Measurements from ENCODE around the gene CSAD. TPM values are rescaled to one million over a fixed set of nuclear protein-coding genes. Genes with fewer than 3 reads are reported as not detected.

CSAD gene
- total and polyA plus RNA-seq, 8 donors: 33.1 to 109 (median 93.3) TPM

DNA sequence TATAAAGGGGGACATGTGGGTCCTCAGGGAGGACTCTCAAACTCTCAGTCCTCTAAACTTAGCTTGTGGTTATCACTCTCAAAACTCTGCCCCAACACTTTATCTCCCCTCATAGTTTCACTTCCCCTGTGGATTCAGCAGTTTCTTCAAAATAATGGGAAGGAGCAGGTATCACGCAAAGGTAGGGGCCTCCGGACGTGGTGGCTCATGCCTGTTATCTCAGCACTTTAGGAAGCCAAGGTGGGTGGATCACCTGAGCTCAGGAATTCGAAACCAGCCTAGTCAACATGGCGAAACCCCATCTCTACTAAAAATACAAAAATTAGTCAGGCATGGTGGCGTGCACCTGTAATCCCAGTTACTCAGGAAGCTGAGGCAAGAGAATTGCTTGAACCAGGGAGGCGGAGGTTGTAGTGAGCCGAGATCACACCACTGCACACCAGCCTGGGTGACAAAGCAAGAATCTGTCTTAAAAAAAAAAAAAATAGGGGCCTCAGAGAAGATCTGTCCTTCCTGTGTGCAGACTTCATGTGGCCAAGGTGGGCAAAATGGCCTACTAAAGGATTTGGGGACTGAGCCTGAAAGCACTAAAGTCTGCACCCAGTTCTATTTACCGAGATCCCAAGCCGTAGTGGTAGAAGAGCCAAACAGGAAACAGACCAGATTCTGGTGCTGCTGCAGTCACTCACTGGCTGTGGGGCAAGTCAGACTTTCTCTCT, 19.9 kb upstream of the CSAD start:
- no peak overlapping the region for H3K27ac ChIP-seq
- H3K9me3 ChIP-seq: no peaks in the 10 kb centered on the region
- H3K36me3 ChIP-seq: no peaks in the 10 kb centered on the region
- intact Hi-C loops (cut with DNase I): no loop called here
- peaks cover 8 to 31% of the 10 kb centered on the region in 2 donors for H3K4me1 ChIP-seq
- no peak for DNase-seq
- TF ChIP-seq, protein P1, sequence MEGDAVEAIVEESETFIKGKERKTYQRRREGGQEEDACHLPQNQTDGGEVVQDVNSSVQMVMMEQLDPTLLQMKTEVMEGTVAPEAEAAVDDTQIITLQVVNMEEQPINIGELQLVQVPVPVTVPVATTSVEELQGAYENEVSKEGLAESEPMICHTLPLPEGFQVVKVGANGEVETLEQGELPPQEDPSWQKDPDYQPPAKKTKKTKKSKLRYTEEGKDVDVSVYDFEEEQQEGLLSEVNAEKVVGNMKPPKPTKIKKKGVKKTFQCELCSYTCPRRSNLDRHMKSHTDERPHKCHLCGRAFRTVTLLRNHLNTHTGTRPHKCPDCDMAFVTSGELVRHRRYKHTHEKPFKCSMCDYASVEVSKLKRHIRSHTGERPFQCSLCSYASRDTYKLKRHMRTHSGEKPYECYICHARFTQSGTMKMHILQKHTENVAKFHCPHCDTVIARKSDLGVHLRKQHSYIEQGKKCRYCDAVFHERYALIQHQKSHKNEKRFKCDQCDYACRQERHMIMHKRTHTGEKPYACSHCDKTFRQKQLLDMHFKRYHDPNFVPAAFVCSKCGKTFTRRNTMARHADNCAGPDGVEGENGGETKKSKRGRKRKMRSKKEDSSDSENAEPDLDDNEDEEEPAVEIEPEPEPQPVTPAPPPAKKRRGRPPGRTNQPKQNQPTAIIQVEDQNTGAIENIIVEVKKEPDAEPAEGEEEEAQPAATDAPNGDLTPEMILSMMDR (IDR thresholded peaks at IDR 0.05): no peak
- peaks cover 0 to 10% of the 10 kb centered on the region in 2 donors for H3K27me3 ChIP-seq
- no peak for ATAC-seq
- no peak overlapping the region for H3K4me3 ChIP-seq

DNA sequence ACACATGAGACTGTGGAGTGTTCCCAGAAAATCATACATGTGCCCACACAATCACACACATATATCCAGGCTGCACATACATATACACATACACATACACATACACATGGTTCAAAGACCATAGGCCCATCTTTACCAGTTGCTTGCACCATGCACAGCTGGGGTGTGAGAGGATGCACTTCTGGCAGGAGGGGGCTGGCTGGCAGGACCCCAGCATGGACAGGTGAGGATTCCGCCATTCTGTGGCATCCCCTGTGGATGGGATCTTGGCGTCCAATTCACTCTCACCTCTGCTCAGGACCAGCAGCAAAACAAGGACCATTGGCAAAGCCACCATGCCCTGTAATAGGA, 19.4 kb upstream of the CSAD start:
- no peaks in the 10 kb centered on the region for H3K9me3 ChIP-seq
- H3K36me3 ChIP-seq: no peaks in the 10 kb centered on the region
- no peak overlapping the region for H3K4me3 ChIP-seq
- H3K27me3 ChIP-seq: peaks cover 0 to 10% of the 10 kb centered on the region in 2 donors
- ATAC-seq: no peak
- no peak overlapping the region for H3K27ac ChIP-seq
- TF ChIP-seq, protein P1 (IDR thresholded peaks at IDR 0.05): no peak
- H3K4me1 ChIP-seq: peaks cover 8 to 25% of the 10 kb centered on the region in 2 donors
- no peak for DNase-seq
- intact Hi-C loops (cut with DNase I): no loop called here

DNA sequence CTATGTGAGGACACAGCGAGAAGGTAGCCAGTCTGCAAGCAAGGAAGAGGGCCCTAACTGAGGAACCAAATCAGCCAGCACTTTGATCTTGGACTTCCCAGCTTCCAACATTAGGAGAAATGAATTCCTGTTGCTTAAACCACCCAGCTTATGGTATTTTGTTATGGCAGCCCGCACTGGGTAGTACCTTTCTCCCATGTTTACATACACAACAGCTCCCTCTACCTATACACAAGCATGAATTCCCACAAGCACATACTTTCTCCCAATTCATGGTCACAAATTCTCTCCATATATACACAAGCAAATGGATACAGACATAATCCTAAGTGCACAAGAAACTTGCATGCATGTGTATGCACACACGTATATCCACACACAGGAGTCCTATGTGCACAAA, 19.0 kb upstream of the CSAD start:
- TF ChIP-seq, protein P1 (IDR thresholded peaks at IDR 0.05): no peak
- ATAC-seq (no peak), DNase-seq (no peak)
- intact Hi-C loops (cut with DNase I): no loop called here
- H3K9me3 ChIP-seq: no peaks in the 10 kb centered on the region
- no peak overlapping the region for H3K4me3 ChIP-seq
- no peaks in the 10 kb centered on the region for H3K36me3 ChIP-seq
- H3K27ac ChIP-seq: no peak overlapping the region
- peaks cover 8 to 22% of the 10 kb centered on the region in 2 donors for H3K4me1 ChIP-seq
- H3K27me3 ChIP-seq: peaks cover 0 to 10% of the 10 kb centered on the region in 2 donors

DNA sequence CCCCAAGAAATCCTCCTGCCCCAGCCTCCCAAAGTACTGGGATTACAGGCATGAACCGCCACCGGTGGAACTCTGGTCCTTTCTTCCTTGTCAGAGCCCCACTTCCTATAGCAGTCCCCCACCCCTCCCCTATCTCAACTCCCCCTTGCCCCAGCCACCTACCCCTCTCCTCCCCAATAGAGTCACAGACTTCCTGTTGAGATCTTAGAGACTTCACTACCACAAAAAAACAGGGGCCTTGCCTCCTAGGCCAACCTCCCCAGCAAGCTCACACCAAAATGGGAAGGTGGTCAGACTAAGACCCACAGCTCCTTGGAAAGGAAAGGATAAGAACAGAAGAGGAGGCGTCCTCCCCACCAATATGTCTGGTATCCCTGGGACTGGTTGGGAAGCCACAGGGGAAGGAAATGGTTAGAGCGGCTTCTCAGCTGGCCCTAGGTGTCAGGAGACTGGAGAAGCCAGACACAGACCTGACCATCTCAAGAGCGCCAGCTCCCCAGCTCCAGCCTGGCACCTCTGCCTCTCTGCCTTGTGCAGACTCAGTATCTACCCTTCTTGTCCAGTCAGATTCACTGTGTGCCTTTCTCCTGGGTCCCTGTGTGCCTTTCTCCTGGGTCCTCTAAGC, 17.9 kb upstream of the CSAD start:
- DNase-seq: no peak
- H3K4me3 ChIP-seq: no peak overlapping the region
- intact Hi-C loops (cut with DNase I): no loop called here
- H3K9me3 ChIP-seq: no peaks in the 10 kb centered on the region
- H3K36me3 ChIP-seq: no peaks in the 10 kb centered on the region
- peaks cover 0 to 10% of the 10 kb centered on the region in 2 donors for H3K27me3 ChIP-seq
- H3K27ac ChIP-seq: no peak overlapping the region
- ATAC-seq: no peak
- H3K4me1 ChIP-seq: peaks cover 8 to 19% of the 10 kb centered on the region in 2 donors
- TF ChIP-seq, protein P1 (IDR thresholded peaks at IDR 0.05): no peak

DNA sequence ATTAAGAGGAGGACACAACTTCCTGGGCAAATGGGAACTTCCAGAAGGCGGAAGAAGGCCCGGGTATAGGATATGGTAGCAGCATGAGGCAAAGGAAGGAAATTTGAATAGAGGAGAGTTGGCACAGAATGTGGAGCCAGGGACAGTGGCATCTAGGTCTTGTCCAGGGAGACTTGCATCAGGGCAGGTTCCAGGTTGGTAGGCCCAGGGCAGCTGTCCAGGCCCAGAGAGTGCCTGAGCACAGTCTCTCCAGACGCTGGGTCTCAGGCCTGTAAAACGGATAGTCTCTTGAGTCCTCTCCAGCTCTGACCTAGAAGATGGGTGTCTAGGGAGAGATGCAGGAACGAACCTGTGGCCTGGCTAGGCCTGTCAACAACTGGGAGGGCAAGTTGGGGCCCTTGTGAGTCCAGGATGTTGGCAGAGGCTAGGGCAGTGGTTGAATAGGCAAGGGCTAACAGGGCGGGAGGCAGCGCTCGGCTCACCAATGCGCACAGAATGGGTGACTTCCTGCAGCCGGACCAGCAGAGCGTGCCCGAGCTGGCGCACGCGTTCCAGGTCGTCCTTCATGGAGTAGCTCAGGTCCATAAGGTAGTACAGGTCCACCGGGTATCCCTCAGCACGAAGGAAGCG, 16.4 kb upstream of the CSAD start:
- peak overlapping the region in 1 of 2 donors; percentile 25 for H3K4me3 ChIP-seq
- H3K27ac ChIP-seq: no peak overlapping the region
- intact Hi-C loops (cut with DNase I): no loop called here
- no peak for DNase-seq
- H3K27me3 ChIP-seq: peaks cover 0 to 10% of the 10 kb centered on the region in 2 donors
- H3K9me3 ChIP-seq: no peaks in the 10 kb centered on the region
- TF ChIP-seq, protein P1 (IDR thresholded peaks at IDR 0.05): no peak
- H3K36me3 ChIP-seq: peaks cover 0 to 6% of the 10 kb centered on the region in 2 donors
- ATAC-seq: no peak
- H3K4me1 ChIP-seq: peaks cover 8 to 19% of the 10 kb centered on the region in 2 donors
